ENCODE results near the gene CALR3. TPM values are rescaled to one million over a fixed set of nuclear protein-coding genes. Genes with fewer than 3 reads are reported as not detected.

CALR3 gene
- total and polyA plus RNA-seq, 10 of the 15 experiments (the other 5 are each of a cell fraction or from before 2014, with no cell fraction given), result 0.05 to 0.45 (median 0.12) TPM; not detected in 2

DNA sequence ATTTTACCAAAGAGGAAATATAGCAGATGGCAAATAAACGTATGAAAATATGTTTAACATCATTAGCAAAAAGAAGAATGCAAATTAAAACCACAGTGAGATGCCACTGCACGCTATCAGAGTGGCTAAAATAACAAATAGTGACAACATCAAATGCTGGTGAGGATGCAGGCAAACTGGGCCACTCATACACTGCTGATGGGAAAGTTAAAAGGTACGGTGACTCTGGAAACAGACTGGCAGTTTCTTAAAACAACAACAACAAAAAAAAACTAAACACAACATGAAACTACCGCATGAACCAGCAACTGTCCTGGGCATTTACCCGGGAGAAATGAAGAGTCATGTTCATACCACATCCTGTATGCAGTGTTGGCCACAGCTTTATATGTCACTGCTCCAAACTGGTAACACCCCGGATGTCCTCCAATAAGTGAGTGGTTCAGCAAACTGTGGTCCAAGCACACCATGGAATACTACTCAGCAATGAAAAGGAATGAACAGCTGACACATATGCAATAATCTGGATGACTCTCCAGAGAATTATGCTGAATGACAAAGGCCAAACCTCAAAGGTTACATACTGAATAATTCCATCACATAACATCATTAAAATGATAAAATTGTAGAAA, 46.5 kb downstream of the CALR3 start (continued):
- no peak for TF ChIP-seq POLR2AphosphoS2 (IDR thresholded peaks at IDR 0.05; ENCODE audit: low read depth, low read length)
- TF ChIP-seq SMC3 (IDR thresholded peaks at IDR 0.05; ENCODE audit: borderline replicate concordance, low read length), result no peak
- no peak for TF ChIP-seq NFXL1 (IDR thresholded peaks at IDR 0.05; ENCODE audit: borderline replicate concordance)
- TF ChIP-seq, protein P1, sequence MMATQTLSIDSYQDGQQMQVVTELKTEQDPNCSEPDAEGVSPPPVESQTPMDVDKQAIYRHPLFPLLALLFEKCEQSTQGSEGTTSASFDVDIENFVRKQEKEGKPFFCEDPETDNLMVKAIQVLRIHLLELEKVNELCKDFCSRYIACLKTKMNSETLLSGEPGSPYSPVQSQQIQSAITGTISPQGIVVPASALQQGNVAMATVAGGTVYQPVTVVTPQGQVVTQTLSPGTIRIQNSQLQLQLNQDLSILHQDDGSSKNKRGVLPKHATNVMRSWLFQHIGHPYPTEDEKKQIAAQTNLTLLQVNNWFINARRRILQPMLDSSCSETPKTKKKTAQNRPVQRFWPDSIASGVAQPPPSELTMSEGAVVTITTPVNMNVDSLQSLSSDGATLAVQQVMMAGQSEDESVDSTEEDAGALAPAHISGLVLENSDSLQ (IDR thresholded peaks at IDR 0.05), result peak; percentile 73; the same call in 1 of the 2 replicates
- no peak for TF ChIP-seq JUND (IDR thresholded peaks at IDR 0.05; ENCODE audit: low read depth, low read length)
- TF ChIP-seq STAT1 (conservative IDR thresholded peaks at IDR 0.05), result no peak
- peak; percentile 74; the same call in 1 of the 2 replicates for TF ChIP-seq EED (IDR thresholded peaks at IDR 0.05; ENCODE audit: low read depth)
- TF ChIP-seq MYB (IDR thresholded peaks at IDR 0.05; ENCODE audit: borderline replicate concordance, low read depth, low read length), result no peak; the same call in 1 of the 2 replicates
- TF ChIP-seq CREM (IDR thresholded peaks at IDR 0.05; ENCODE audit: low read depth), result peak; percentile 60
- TF ChIP-seq TARDBP (IDR thresholded peaks at IDR 0.05; ENCODE audit: borderline replicate concordance), result no peak
- no peak for TF ChIP-seq SUPT20H (IDR thresholded peaks at IDR 0.05; ENCODE audit: borderline replicate concordance, control insufficient read depth, low read depth, low read length)
- TF ChIP-seq, protein P2, sequence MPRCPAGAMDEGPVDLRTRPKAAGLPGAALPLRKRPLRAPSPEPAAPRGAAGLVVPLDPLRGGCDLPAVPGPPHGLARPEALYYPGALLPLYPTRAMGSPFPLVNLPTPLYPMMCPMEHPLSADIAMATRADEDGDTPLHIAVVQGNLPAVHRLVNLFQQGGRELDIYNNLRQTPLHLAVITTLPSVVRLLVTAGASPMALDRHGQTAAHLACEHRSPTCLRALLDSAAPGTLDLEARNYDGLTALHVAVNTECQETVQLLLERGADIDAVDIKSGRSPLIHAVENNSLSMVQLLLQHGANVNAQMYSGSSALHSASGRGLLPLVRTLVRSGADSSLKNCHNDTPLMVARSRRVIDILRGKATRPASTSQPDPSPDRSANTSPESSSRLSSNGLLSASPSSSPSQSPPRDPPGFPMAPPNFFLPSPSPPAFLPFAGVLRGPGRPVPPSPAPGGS (IDR thresholded peaks at IDR 0.05; ENCODE audit: borderline replicate concordance, insufficient read depth, low read depth, low read length, poor library complexity, severe bottlenecking), result peak; percentile 49
- 0 out of 2 replicates have a peak, but pooled peaks have one; percentile 42 for TF ChIP-seq GABPA (IDR thresholded peaks at IDR 0.05; ENCODE audit: low read depth)
- no peak for TF ChIP-seq SREBF2 (IDR thresholded peaks at IDR 0.05; ENCODE audit: low read length)
- TF ChIP-seq, protein P3, sequence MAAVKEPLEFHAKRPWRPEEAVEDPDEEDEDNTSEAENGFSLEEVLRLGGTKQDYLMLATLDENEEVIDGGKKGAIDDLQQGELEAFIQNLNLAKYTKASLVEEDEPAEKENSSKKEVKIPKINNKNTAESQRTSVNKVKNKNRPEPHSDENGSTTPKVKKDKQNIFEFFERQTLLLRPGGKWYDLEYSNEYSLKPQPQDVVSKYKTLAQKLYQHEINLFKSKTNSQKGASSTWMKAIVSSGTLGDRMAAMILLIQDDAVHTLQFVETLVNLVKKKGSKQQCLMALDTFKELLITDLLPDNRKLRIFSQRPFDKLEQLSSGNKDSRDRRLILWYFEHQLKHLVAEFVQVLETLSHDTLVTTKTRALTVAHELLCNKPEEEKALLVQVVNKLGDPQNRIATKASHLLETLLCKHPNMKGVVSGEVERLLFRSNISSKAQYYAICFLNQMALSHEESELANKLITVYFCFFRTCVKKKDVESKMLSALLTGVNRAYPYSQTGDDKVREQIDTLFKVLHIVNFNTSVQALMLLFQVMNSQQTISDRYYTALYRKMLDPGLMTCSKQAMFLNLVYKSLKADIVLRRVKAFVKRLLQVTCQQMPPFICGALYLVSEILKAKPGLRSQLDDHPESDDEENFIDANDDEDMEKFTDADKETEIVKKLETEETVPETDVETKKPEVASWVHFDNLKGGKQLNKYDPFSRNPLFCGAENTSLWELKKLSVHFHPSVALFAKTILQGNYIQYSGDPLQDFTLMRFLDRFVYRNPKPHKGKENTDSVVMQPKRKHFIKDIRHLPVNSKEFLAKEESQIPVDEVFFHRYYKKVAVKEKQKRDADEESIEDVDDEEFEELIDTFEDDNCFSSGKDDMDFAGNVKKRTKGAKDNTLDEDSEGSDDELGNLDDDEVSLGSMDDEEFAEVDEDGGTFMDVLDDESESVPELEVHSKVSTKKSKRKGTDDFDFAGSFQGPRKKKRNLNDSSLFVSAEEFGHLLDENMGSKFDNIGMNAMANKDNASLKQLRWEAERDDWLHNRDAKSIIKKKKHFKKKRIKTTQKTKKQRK (IDR thresholded peaks at IDR 0.05; ENCODE audit: low read depth, low read length), result no peak
- peak; percentile 29; the same call in 1 of the 2 replicates for TF ChIP-seq ZNF592 (IDR thresholded peaks at IDR 0.05)

All from GM12878 (cell line).